K562 (cell line): ENCODE measurements around the gene CELA3B. TPM values are rescaled to one million over a fixed set of nuclear protein-coding genes. Genes with fewer than 3 reads are reported as not detected.

Experiments used
- ATAC-seq: fragments of 200-7000 bp; cut with Tn5 transposase; 3 replicates; pipeline ENCODE4 v1.9.1; 2020; ENCODE audit warnings: moderate library complexity
- BruUV-seq: library from RNA; stranded (reverse); fragments of 400-500 nt; replicated peaks from 2 replicates; lab custom pipeline; 2021; lab: Mats Ljungman, UMichigan
- CTCF ChIA-PET: fragments of 300-600 bp; formaldehyde crosslinking; extraction: SDS; loops from one replicate; lab custom pipeline; 2021; ENCODE audit warnings: low intra/inter-chr PET ratio; lab: Yijun Ruan, JAX
- POLR2A ChIA-PET: fragments of 300-600, 350-650 bp; sonication (Branson Sonifier 250); formaldehyde crosslinking; extraction: SDS; loops from one replicate; lab custom pipeline; 2021; ENCODE audit warnings: antibody characterized with exemption, inconsistent platforms; lab: Yijun Ruan, JAX
- DNase-seq, 4 experiments: peaks; one replicate each; pipeline versions ENCODE4 v3.0.0 to v3.0.0-alpha.2; 2011 to 2018; ENCODE audit warnings: low spot score in 3 of 4, mixed read lengths in 3 of 4; ENCODE audit errors: extremely low read depth in 1 of 4
- FAIRE-seq: peaks from 2 replicates; lab custom pipeline; 2011; peaks lifted over from hg19 to GRCh38; lab: Jason Lieb, UNC
- H2AFZ ChIP-seq: 2 replicates; pipeline ENCODE4 v1.6.0; 2011; ENCODE audit warnings: low read depth, low read length, control low read depth, inconsistent platforms
- H3K27ac ChIP-seq: fragments of 200-600 bp; 3 replicates; pipeline ENCODE4 v1.8.0; 2011; ENCODE audit warnings: low read depth, mild to moderate bottlenecking, control low read depth, inconsistent platforms, low read length, moderate library complexity, mixed read lengths; ENCODE audit errors: extremely low read depth
- H3K27me3 ChIP-seq, 2 experiments: fragments of 300-600 bp in 1 of 2; 2 replicates in 1 of 2; 3 replicates in 1 of 2; pipeline versions ENCODE4 v1.6.0 to v1.8.0; 2011; ENCODE audit warnings: inconsistent platforms in 2 of 2, low read length in 2 of 2, mild to moderate bottlenecking in 1 of 2, mixed read lengths in 1 of 2, moderate library complexity in 1 of 2; ENCODE audit not compliant: control insufficient read depth in 2 of 2, insufficient read depth in 2 of 2
- H3K36me3 ChIP-seq: fragments of 300-600 bp; 3 replicates; pipeline ENCODE4 v1.8.0; 2011; ENCODE audit warnings: mild to moderate bottlenecking, low read length, inconsistent platforms; ENCODE audit not compliant: control insufficient read depth, insufficient read depth
- H3K4me1 ChIP-seq, 2 experiments: fragments of 200-600 bp in 1 of 2; replicated peaks in 1 of 2; 2 replicates in 1 of 2; 3 replicates in 1 of 2; pipeline versions ENCODE4 v1.5.1 to v1.8.0; 2011; ENCODE audit warnings: inconsistent platforms in 2 of 2, low read length in 2 of 2, mild to moderate bottlenecking in 1 of 2, mixed read lengths in 1 of 2, moderate library complexity in 1 of 2; ENCODE audit not compliant: control insufficient read depth in 2 of 2, insufficient read depth in 2 of 2
- H3K4me2 ChIP-seq: 2 replicates; pipeline ENCODE4 v1.6.1; 2011; ENCODE audit warnings: low read length, control low read depth, inconsistent platforms, mixed read lengths; ENCODE audit not compliant: insufficient read depth
- H3K4me3 ChIP-seq: fragments of 200-600 bp; sonication (generic), shearing (Covaris generic); 2 replicates; pipeline ENCODE4 v1.5.1; 2016; ENCODE audit warnings: control low read depth, inconsistent platforms
- H3K79me2 ChIP-seq: fragments of 200-600 bp; 3 replicates; pipeline ENCODE4 v1.8.0; 2011; ENCODE audit warnings: low read length, inconsistent platforms; ENCODE audit not compliant: control insufficient read depth, insufficient read depth
- H3K9ac ChIP-seq, 2 experiments: 2 replicates each; pipeline versions ENCODE4 v1.6.0 to v1.6.1; 2011; ENCODE audit warnings: low read depth in 2 of 2, low read length in 2 of 2, control low read depth in 1 of 2, inconsistent platforms in 1 of 2, mild to moderate bottlenecking in 1 of 2, mixed read lengths in 1 of 2; ENCODE audit not compliant: insufficient read depth in 1 of 2
- H3K9me1 ChIP-seq: one replicate; pipeline ENCODE4 v1.6.0; 2011; ENCODE audit warnings: inconsistent platforms, mild to moderate bottlenecking, low read length, moderate library complexity; ENCODE audit not compliant: control insufficient read depth, insufficient read depth
- H3K9me3 ChIP-seq: replicated peaks from 2 replicates; pipeline ENCODE4 v1.5.1; 2011; ENCODE audit warnings: low read depth, low read length, inconsistent platforms; ENCODE audit not compliant: control insufficient read depth, insufficient read depth
- H4K20me1 ChIP-seq: replicated peaks from 2 replicates; pipeline ENCODE4 v1.6.1; 2011; ENCODE audit warnings: low read length, inconsistent platforms, mixed read lengths; ENCODE audit not compliant: control insufficient read depth, insufficient read depth
- CEBPB ChIP-seq: fragments of 450-650 bp; IDR thresholded peaks from 2 replicates; pipeline ENCODE4 v1.6.1; 2016; ENCODE audit warnings: missing genetic modification characterization, missing compliant biosample characterization
- CEBPG ChIP-seq, 3 experiments: fragments of 200-800 bp in 1 of 3; sonication (Bioruptor generic) in 1 of 3; sonication (generic) in 1 of 3; formaldehyde crosslinking in 1 of 3; IDR thresholded peaks in 2 of 3; conservative IDR thresholded peaks in 1 of 3; 2 replicates each; pipeline versions ENCODE4 v1.6.1 to v1.8.0; 2016 to 2022; ENCODE audit warnings: missing compliant biosample characterization in 2 of 3, missing genetic modification characterization in 2 of 3, mild to moderate bottlenecking in 1 of 3, missing genetic modification reagents in 1 of 3
- KAT7 ChIP-seq: sonication (generic); formaldehyde crosslinking; IDR thresholded peaks from 2 replicates; pipeline ENCODE4 v1.8.0; 2022; ENCODE audit warnings: missing genetic modification reagents, mild to moderate bottlenecking, borderline replicate concordance
- ZBTB12 ChIP-seq: fragments of 250-450 bp; sonication (Bioruptor Pico); IDR thresholded peaks from 2 replicates; pipeline ENCODE4 v1.4.0; 2020
- WGBS: fragments of 100-300 bp; shearing (Covaris generic); methylation state at CpG from one replicate; pipeline ENCODE4 v1.1.6; 2016; ENCODE audit warnings: low coverage, mixed read lengths; ENCODE audit not compliant: insufficient coverage; ENCODE audit errors: missing lambda C conversion rate; 5-methylcytosine and 5-hydroxymethylcytosine counted together
- in situ Hi-C: fragments of 300-500 bp; cut with MboI; formaldehyde crosslinking; loops from 4 replicates; pipeline ENCODE4 v1.15.0; 2018; ENCODE audit warnings: inconsistent platforms, mixed read lengths
- intact Hi-C: fragments of 100-400 bp; cut with micrococcal nuclease; formaldehyde crosslinking; loops from 2 replicates; pipeline ENCODE4 v1.14.2; 2022
- polyA plus RNA-seq, 8 experiments: library from polyadenylated mRNA; depleted of rRNA in 4 of 8; stranded (reverse) in 5 of 8; unstranded in 3 of 8; fragments of >200 nt; fragmentation: Nextera tagmentation in 2 of 8; fragmentation: Illumina TruSeq in 1 of 8; extraction: Ambion mirVana in 2 of 8; extraction: Trizol in 1 of 8; gene quantifications; 2 replicates each; pipeline versions ENCODE4 v1.2.1 to v1.2.3, GENCODE V29; 2011 to 2014; ENCODE audit warnings: inconsistent platforms in 1 of 8, missing spikeins in 1 of 8
- total RNA-seq, 7 experiments: library from RNA; depleted of rRNA in 6 of 7; stranded (reverse); fragments of >200 nt in 6 of 7; fragmentation: Illumina TruSeq in 2 of 7; extraction: Trizol in 2 of 7; gene quantifications; 2 replicates each; pipeline versions ENCODE4 v1.2.1 to v1.2.3, GENCODE V29; 2011 to 2021; ENCODE audit warnings: low replicate concordance in 1 of 7

Gene CELA3B
- total and polyA plus RNA-seq, 9 of the 15 experiments (the other 6 are each of a cell fraction or from before 2014, with no cell fraction given): 3.1 TPM; not detected in 8

- in situ Hi-C loops: no loop called here
- peak; percentile 56 for FAIRE-seq
- peak overlapping the region; percentile 4 to 86; a peak in 3 of 4 replicates for H3K9ac ChIP-seq
- CTCF ChIA-PET: no interaction called here
- H3K27ac ChIP-seq: peak overlapping the region; percentile 17; the same call in 2 of the 3 replicates
- H3K4me2 ChIP-seq: no peak overlapping the region; the same call in 1 of the 2 replicates
- WGBS: 73% methylated on average over 7 of the region's 7 CpGs
- H4K20me1 ChIP-seq: peaks cover 8% of the 10 kb centered on the region; the same call in 1 of the 2 replicates
- intact Hi-C loops: no loop called here
- BruUV-seq: no TSS peak
- H3K4me3 ChIP-seq: no peak overlapping the region
- H3K36me3 ChIP-seq: peaks cover 47% of the 10 kb centered on the region
- H3K4me1 ChIP-seq: peaks cover 61 to 71% of the 10 kb centered on the region in 2 experiments
- H3K9me1 ChIP-seq: no peaks in the 10 kb centered on the region
- H3K9me3 ChIP-seq: no peaks in the 10 kb centered on the region
- no peak for DNase-seq
- TF ChIP-seq KAT7: 0 out of 2 replicates have a peak, but pooled peaks have one; percentile 35
- peak; percentile 60; the same call in 1 of the 2 replicates for TF ChIP-seq CEBPG (CRISPR knock-in tag; IDR thresholded peaks at IDR 0.05)
- no peak for TF ChIP-seq CEBPG (tag; conservative IDR thresholded peaks at IDR 0.05 in 1 of 2, IDR thresholded peaks at IDR 0.05 in 1 of 2)
- peak; percentile 75 for TF ChIP-seq CEBPB (tag)
- TF ChIP-seq ZBTB12 (CRISPR knock-in tag): no peak
- POLR2A ChIA-PET: interaction anchor here (0.7 to 3.5 kb wide), 4 partner anchors 8 to 256 kb away, joined by 3 to 27 read pairs (median 6); no protein-coding TSS in a partner anchor
- H3K79me2 ChIP-seq: peaks cover 89% of the 10 kb centered on the region
- no peaks in the 10 kb centered on the region for H3K27me3 ChIP-seq
- H2AFZ ChIP-seq: no peak overlapping the region
- no peak for ATAC-seq
These were observed 44.7 kb upstream of the CELA3B start for GRCh38 chr1:21932127-21932526.
